Suprapubic skin (tissue), 3 donors: ENCODE data around the gene ZSCAN22.

Source experiments
- POLR2A ChIP-seq, 2 donors: fragments of 450-650 bp; IDR thresholded peaks; one replicate each; pipeline ENCODE4 v1.6.1; 2017; ENCODE audit warnings: antibody characterized with exemption in 2 of 2, mild to moderate bottlenecking in 2 of 2, moderate library complexity in 2 of 2
- TF ChIP-seq, protein P1 (sequence below), 2 donors: fragments of 200-600 bp in 1 of 2; fragments of 450-650 bp in 1 of 2; sonication (generic) in 1 of 2; IDR thresholded peaks; one replicate each; pipeline ENCODE4 v1.5.1; 2016 to 2019; ENCODE audit warnings: antibody characterized with exemption in 2 of 2, mild to moderate bottlenecking in 1 of 2, moderate library complexity in 1 of 2

DNA sequence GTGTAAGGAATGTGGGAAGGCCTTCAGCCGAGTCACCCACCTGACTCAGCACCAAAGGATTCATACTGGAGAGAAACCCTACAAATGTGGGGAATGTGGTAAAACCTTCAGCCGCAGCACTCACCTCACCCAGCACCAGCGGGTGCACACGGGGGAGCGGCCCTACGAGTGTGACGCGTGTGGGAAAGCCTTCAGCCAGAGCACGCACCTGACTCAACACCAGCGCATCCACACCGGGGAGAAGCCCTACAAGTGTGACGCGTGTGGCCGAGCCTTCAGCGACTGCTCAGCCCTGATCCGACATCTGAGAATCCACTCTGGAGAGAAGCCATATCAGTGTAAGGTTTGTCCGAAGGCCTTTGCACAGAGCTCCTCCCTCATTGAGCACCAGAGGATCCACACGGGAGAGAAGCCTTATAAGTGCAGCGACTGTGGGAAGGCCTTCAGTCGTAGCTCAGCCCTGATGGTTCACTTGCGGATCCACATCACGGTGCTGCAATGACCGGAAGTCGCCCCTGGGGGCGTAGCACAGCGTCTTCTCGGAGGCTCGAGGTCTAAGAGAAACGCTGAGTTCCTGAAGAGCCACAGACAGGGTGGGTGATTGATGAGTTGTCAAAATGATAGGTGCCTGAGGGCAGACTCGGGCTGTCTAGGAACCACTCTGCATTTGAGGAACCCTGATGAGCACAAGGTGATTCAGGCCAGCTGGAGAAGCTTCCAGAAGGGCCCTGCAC is 12.2 kb downstream of the ZSCAN22 start:
- TF ChIP-seq, protein P1, sequence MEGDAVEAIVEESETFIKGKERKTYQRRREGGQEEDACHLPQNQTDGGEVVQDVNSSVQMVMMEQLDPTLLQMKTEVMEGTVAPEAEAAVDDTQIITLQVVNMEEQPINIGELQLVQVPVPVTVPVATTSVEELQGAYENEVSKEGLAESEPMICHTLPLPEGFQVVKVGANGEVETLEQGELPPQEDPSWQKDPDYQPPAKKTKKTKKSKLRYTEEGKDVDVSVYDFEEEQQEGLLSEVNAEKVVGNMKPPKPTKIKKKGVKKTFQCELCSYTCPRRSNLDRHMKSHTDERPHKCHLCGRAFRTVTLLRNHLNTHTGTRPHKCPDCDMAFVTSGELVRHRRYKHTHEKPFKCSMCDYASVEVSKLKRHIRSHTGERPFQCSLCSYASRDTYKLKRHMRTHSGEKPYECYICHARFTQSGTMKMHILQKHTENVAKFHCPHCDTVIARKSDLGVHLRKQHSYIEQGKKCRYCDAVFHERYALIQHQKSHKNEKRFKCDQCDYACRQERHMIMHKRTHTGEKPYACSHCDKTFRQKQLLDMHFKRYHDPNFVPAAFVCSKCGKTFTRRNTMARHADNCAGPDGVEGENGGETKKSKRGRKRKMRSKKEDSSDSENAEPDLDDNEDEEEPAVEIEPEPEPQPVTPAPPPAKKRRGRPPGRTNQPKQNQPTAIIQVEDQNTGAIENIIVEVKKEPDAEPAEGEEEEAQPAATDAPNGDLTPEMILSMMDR (IDR thresholded peaks at IDR 0.05) = no peak
- TF ChIP-seq POLR2A (IDR thresholded peaks at IDR 0.05) = no peak
